ENCODE data around the gene UGT1A6. TPM values are rescaled to one million over a fixed set of nuclear protein-coding genes. Genes with fewer than 3 reads are reported as not detected.
"Not testable (repeated sequence)": the region's sequence is repeated elsewhere in the genome, so short reads cannot be mapped to it uniquely, and the experiment has no call there.

The UGT1A6 gene
- 3.1 TPM for total RNA-seq (ENCODE audit: insufficient read depth, low replicate concordance)

DNA sequence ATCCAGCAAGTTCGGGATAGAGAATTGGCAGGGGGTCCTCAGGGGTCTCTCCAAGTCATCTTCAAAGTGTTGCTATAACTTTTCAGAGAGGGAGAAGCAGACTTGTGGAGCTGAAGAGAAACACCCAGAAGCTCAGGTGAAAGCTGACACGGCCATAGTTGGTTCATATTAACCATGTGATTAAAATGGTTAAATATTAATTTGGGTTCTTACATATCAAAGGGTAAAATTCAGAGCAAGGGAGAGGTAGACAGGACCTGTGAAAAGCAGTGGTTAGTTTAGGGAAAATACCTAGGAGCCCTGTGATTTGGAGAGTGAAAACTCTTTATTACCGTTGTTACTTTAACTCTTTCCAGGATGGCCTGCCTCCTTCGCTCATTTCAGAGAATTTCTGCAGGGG is at the start of gene UGT1A6:
UGT1A6 (plus strand) TSS at position 243 of the 400 bp plus-strand sequence; CDS start at position 358, 115 bp downstream.
- DNase-seq (ENCODE audit: low spot score): no peak

- DNase-seq (ENCODE audit: low spot score): no peak
These were observed 49.6 kb upstream of the UGT1A6 start for GRCh38 chr2:233643128-233643527.

- not testable (repeated sequence) for DNase-seq (ENCODE audit: low spot score)
These were observed 46.7 kb upstream of the UGT1A6 start for GRCh38 chr2:233646033-233646432.

- DNase-seq (ENCODE audit: low spot score): no peak
These were observed 41.7 kb upstream of the UGT1A6 start for GRCh38 chr2:233650981-233651380.

GRCh38 chr2:233651430-233651829 is 41.3 kb upstream of the UGT1A6 start:
- DNase-seq (ENCODE audit: low spot score): no peak

DNA sequence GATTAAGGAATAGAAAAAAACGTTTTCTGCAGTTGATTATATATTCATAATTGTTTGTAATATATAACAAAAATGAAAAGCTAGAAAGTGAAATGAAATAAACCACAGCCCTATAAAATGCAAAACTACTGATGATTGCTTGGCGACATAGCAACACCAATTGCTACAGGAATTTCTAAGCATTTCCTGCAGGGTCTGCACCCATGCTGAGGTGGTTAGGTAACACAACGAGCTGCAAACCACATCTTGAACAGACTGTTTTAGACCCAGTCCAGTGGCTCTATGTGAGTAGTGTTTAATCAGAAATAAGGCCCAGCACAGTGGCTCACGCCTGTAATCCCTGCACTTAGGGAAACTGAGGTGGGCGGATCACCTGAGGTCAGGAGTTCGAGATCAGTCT is 38.2 kb upstream of the UGT1A6 start:
- DNase-seq (ENCODE audit: low spot score): no peak

DNA sequence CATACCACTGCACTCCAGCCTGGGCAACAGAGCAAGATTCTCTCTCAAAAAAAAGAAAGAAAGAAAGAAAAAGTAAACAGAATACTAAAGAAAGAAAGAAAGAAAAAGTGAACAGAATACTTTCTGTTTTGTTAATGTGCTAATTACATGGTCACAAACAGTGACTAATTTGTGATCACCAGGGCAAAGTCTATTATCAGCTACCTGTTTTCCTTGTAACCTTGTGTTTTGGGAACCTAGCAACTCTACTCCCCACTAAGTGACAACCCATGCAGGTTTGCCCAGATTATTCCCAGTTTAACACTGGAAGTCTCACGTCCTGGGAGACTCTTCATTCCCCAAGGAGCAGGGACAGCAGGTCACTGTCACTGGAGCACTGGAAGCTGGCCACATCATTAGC is 37.6 kb upstream of the UGT1A6 start:
- no peak for DNase-seq (ENCODE audit: low spot score)

DNA sequence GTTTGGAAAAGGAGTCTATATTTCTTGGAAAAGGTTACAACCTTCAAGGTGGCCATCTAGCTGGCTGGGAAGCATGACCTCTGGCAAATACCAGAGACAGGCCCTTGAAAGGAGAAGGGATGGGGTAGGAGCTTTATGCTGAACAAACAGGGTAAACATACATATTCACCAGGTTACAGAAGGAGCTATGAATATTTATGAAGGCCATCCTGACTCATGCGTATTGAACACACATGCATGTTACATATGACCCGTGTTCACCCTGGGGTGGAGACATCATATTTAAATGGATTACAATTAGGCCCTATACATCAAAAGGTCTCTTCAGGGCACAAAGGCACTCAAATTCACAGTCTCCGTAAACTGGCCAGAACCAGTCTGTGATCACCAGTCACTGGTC is 36.7 kb upstream of the UGT1A6 start:
- not testable (repeated sequence) for DNase-seq (ENCODE audit: low spot score)

GRCh38 chr2:233656443-233656842 is 36.2 kb upstream of the UGT1A6 start:
- DNase-seq (ENCODE audit: low spot score): no peak

DNA sequence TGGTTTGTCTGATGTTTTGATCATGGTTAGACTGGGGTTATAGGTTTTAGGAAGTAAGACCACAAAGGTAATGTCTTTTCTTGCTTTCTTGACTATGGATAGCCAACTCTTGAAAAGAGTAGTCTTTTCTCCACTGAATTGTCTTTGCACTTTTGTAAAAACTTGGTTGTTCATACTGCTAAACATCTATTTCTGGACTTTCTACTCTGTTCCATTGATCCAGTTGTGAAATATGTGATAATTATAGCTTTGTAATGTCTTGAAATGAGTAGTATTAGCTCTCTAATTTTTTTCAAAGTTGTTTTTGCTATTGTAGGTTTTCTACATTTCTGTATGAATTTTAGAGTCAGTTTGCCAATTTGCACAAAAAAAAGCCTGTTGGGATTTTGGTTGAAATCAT is 34.1 kb upstream of the UGT1A6 start:
- DNase-seq (ENCODE audit: low spot score): no peak

GRCh38 chr2:233663911-233664310 is 28.8 kb upstream of the UGT1A6 start:
- no peak for DNase-seq (ENCODE audit: low spot score)

GRCh38 chr2:233668605-233669260 is 24.0 kb upstream of the UGT1A6 start:
- no peak for DNase-seq (ENCODE audit: low spot score)

- no peak for DNase-seq (ENCODE audit: low spot score)
These were observed 21.2 kb upstream of the UGT1A6 start, which contains the start of gene UGT1A9 for GRCh38 chr2:233671290-233672161. Gene UGT1A9, plus strand, starts transcription at chr2:233671898. Its CDS starts 37 bp downstream, at chr2:233671935.

DNA sequence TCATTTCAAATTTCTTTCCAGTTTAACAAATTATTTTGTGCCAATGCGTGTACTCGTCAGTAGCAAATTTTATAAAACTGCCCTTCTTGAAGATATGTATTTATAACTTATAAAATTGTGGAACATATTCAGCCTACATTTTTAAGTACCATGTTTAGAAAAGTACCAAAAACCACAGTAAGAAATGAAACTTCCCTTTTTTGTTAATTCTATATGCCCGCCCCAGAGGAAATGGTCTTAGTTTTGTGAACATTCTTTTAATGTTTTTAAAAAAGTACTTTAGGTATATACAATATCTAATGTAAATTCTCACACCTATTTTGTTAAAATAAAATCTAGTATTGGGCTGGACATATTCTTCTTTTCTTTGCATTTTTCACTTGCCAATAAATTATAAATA is 19.8 kb upstream of the UGT1A6 start:
- DNase-seq (ENCODE audit: low spot score): no peak

GRCh38 chr2:233673896-233674295 is 18.8 kb upstream of the UGT1A6 start:
- no peak for DNase-seq (ENCODE audit: low spot score)

DNA sequence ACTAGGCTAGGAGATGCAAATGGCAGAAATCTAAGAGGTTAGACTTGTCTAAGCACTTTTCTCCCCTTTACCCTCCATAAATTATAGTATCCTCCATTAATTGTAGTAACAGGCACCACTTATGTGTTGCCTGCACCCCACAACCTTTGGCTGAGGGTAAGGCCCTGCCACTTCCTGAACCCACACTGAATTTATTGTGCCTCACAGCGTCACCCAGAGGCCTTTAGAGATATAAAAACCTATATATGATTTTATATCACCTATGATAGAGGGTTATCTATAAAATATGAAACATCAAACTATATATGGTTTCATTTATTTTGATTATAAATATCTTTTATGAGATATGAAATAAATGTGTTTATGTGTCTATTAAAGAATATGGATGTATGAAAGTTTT is 18.4 kb upstream of the UGT1A6 start:
- no peak for DNase-seq (ENCODE audit: low spot score)

DNA sequence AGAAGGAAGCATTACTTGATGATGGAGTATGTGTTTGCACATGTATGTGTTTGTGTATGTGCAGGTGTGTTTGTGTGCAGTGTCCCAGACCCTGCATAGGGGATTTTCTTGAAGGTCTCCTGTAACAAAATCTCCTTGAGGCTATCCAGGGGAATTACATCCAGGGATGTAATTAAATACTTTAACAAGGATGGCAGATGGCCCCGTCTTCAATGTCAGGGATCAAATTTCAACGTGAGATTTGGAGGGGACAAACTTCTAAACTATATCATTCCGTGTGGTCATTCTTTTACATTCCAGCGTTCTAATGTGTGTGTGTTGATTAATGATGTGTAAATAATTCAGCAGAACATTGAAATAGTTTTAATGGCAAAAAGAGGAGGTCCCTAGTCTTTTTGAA is 17.7 kb upstream of the UGT1A6 start:
- DNase-seq (ENCODE audit: low spot score): no peak

DNA sequence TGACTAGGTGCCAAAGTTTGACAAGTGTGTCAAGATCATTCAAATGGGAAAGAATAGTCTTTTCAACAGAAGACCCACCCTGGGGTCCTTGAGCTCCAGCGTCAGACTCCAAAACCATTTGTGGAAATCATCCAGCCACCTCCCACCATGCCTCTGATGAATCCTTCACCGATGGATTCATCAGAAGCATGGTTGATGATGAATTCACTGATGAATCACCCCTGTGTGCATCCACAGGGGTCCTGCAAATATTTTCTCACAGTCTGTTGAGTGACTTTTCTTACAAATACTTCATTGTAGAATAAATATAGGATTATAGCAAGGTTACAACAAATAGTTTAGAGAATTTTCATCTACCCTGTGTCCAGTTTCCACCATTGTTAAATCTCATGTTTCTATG is 16.6 kb upstream of the UGT1A6 start:
- no peak for DNase-seq (ENCODE audit: low spot score)

GRCh38 chr2:233679196-233679595 is 13.5 kb upstream of the UGT1A6 start:
- no peak for DNase-seq (ENCODE audit: low spot score)

DNA sequence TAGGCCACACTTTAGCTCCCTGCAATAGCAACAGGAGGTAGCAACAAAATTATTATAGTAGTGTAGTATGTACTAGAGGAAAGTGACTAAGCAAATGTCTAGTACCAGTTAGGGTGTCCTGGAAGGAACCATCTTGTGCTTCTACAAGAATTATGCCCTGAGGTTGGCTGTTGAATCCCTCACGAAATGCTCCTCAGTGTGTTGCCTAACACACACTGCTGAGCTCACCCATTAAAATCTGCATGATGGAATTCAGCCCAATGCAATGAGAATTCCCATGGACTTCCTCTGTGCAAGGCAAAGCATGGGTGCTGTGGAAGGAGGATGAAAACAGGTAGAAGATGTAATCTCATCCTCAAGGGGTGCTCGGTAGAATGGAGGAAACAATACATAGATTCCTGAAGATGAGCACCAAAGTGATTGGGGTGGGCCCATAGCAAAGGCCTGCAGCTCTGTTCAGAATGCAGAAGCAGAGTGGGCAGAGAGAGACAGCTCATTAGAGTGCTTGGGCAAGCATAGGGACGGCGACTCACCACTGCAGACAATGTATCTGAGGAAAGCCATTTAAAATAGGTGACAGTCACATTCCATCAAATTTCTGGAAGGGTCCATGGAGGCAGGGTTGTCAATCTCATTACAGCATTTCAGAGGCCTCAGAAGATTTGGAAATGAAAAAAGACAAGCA is 12.2 kb upstream of the UGT1A6 start:
- no peak for DNase-seq (ENCODE audit: low spot score)

GRCh38 chr2:233681521-233682099 is 11.1 kb upstream of the UGT1A6 start, which contains the start of gene UGT1A7:
Gene UGT1A7, plus strand, starts transcription at chr2:233681901. Its CDS starts 37 bp downstream, at chr2:233681938.
- no peak for DNase-seq (ENCODE audit: low spot score)

- DNase-seq (ENCODE audit: low spot score): no peak
These were observed 8.1 kb upstream of the UGT1A6 start for GRCh38 chr2:233684640-233685039.
